Endothelial cell (in vitro differentiated cells): ENCODE measurements around the gene IL5. TPM values are rescaled to one million over a fixed set of nuclear protein-coding genes. Genes with fewer than 3 reads are reported as not detected.

ENCODE experiments used
- DNase-seq: peaks from one replicate; pipeline ENCODE4 v3.0.0; 2021; ENCODE audit warnings: low spot score
- H3K27ac Mint-ChIP-seq: one replicate; pipeline ENCODE4 v1.8.0; 2021; ENCODE audit warnings: mixed read lengths, inconsistent platforms; ENCODE audit not compliant: unreplicated experiment
- H3K27me3 Mint-ChIP-seq: one replicate; pipeline ENCODE4 v1.8.0; 2021; ENCODE audit warnings: mild to moderate bottlenecking, moderate library complexity, mixed read lengths, inconsistent platforms; ENCODE audit not compliant: unreplicated experiment
- H3K36me3 Mint-ChIP-seq: one replicate; pipeline ENCODE4 v1.8.0; 2021; ENCODE audit warnings: mild to moderate bottlenecking, low read depth, mixed read lengths, inconsistent platforms; ENCODE audit not compliant: unreplicated experiment
- H3K4me1 Mint-ChIP-seq: one replicate; pipeline ENCODE4 v1.8.0; 2021; ENCODE audit warnings: mild to moderate bottlenecking, mixed read lengths, inconsistent platforms; ENCODE audit not compliant: unreplicated experiment
- H3K4me3 Mint-ChIP-seq: one replicate; pipeline ENCODE4 v1.8.0; 2021; ENCODE audit warnings: mild to moderate bottlenecking, mixed read lengths, inconsistent platforms; ENCODE audit not compliant: unreplicated experiment
- H3K9me3 Mint-ChIP-seq: one replicate; pipeline ENCODE4 v1.8.0; 2021; ENCODE audit warnings: mixed read lengths, inconsistent platforms; ENCODE audit not compliant: unreplicated experiment
- CTCF ChIP-seq: fragments of 200-600 bp; sonication (generic); IDR thresholded peaks from one replicate; pipeline ENCODE4 v1.5.0; 2021; ENCODE audit warnings: antibody characterized with exemption; ENCODE audit not compliant: unreplicated experiment
- total RNA-seq: library from RNA; stranded (reverse); fragmentation: NEBNext Ultra II Directional; extraction: Animal tissue kit (Norgen Biotek cat#: 25700); gene quantifications from one replicate; pipeline ENCODE4 v1.2.1, GENCODE V29; 2021; ENCODE audit not compliant: unreplicated experiment

Gene IL5
- total RNA-seq, 1 donor from 2014 or later, result not detected

GRCh38 chr5:132530946-132531345 is 12.4 kb downstream of the IL5 start:
- no peak for TF ChIP-seq CTCF

DNA sequence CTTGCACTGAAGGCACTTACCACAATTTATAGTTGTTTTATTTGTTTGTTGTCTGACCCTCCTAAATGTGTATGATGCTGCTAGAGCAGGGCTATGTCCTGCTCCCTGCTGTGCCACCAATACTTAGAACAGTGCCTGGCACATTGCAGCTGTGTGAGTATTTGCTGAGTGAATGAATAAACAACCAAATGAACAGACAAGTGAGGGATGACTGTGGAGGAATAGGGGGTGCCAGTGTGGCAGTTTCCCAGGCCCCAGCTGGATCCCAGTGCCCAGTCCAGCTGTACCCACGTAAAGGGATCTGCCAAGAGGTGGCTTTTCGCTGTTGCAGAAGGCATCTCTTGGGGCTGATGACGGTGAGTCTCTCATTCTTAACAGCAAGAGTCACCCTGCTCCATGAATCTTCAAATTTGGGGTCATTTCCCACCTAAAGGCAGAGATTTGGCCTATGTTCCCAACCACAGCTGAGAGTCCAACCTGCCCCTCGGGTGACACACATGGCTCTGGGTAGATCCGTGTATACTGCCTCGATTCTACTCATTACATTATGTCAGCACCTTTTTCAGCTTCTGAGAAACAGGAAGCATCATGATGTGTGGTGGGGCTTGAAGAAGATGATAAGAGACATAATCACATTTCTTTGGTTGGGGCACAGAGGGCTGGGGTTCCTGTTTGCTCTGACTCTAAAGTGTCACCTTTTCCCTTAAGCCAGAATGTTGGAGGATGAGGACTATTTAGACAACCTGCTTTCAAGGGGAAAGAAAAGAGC is 14.3 kb downstream of the IL5 start:
- Mint-ChIP-seq H3K4me3 (no peak overlapping the region), H3K27me3 (peaks cover 1% of the 10 kb centered on the region), H3K9me3 (no peaks in the 10 kb centered on the region), H3K4me1 (peaks cover 17% of the 10 kb centered on the region), H3K27ac (no peak overlapping the region), H3K36me3 (no peaks in the 10 kb centered on the region)
- no peak for DNase-seq
- TF ChIP-seq CTCF, result no peak

More at GRCh38 chr5:132530946-132531345, 12.4 kb downstream of the IL5 start:
- H3K9me3 Mint-ChIP-seq, result no peaks in the 10 kb centered on the region
- H3K36me3 Mint-ChIP-seq, result no peaks in the 10 kb centered on the region
- no peak overlapping the region for H3K27ac Mint-ChIP-seq
- H3K27me3 Mint-ChIP-seq, result no peaks in the 10 kb centered on the region
- DNase-seq, result no peak
- H3K4me1 Mint-ChIP-seq, result peaks cover 23% of the 10 kb centered on the region
- H3K4me3 Mint-ChIP-seq, result no peak overlapping the region

- TF ChIP-seq CTCF, result no peak
- H3K27me3 Mint-ChIP-seq, result peaks cover 1% of the 10 kb centered on the region
- H3K9me3 Mint-ChIP-seq, result no peaks in the 10 kb centered on the region
- no peak overlapping the region for H3K4me3 Mint-ChIP-seq
- H3K4me1 Mint-ChIP-seq, result peaks cover 17% of the 10 kb centered on the region
- H3K27ac Mint-ChIP-seq, result no peak overlapping the region
- no peaks in the 10 kb centered on the region for H3K36me3 Mint-ChIP-seq
- DNase-seq, result no peak
Observed at GRCh38 chr5:132528021-132528420, 15.3 kb downstream of the IL5 start.

- Mint-ChIP-seq H3K27me3 (peaks cover 2% of the 10 kb centered on the region), H3K36me3 (no peaks in the 10 kb centered on the region), H3K9me3 (no peaks in the 10 kb centered on the region), H3K27ac (no peak overlapping the region), H3K4me3 (no peak overlapping the region), H3K4me1 (peaks cover 16% of the 10 kb centered on the region)
- no peak for DNase-seq
- TF ChIP-seq CTCF, result no peak
Observed at GRCh38 chr5:132526974-132527564, 16.3 kb downstream of the IL5 start.

- no peak overlapping the region for H3K4me3 Mint-ChIP-seq
Observed at GRCh38 chr5:132526290-132526973, 16.9 kb downstream of the IL5 start.

More at GRCh38 chr5:132526290-132526973, 16.9 kb downstream of the IL5 start:
- Mint-ChIP-seq H3K4me1 (peaks cover 12% of the 10 kb centered on the region), H3K27me3 (peaks cover 3% of the 10 kb centered on the region), H3K9me3 (no peaks in the 10 kb centered on the region), H3K36me3 (no peaks in the 10 kb centered on the region), H3K27ac (no peak overlapping the region)
- TF ChIP-seq CTCF, result peak; percentile 94
- peak; percentile 64 for DNase-seq
